ENCODE measurements around the gene DLL4. TPM values are rescaled to one million over a fixed set of nuclear protein-coding genes. Genes with fewer than 3 reads are reported as not detected.

The DLL4 gene
- total RNA-seq, 1 donor from 2014 or later = 6.5 TPM

DNA sequence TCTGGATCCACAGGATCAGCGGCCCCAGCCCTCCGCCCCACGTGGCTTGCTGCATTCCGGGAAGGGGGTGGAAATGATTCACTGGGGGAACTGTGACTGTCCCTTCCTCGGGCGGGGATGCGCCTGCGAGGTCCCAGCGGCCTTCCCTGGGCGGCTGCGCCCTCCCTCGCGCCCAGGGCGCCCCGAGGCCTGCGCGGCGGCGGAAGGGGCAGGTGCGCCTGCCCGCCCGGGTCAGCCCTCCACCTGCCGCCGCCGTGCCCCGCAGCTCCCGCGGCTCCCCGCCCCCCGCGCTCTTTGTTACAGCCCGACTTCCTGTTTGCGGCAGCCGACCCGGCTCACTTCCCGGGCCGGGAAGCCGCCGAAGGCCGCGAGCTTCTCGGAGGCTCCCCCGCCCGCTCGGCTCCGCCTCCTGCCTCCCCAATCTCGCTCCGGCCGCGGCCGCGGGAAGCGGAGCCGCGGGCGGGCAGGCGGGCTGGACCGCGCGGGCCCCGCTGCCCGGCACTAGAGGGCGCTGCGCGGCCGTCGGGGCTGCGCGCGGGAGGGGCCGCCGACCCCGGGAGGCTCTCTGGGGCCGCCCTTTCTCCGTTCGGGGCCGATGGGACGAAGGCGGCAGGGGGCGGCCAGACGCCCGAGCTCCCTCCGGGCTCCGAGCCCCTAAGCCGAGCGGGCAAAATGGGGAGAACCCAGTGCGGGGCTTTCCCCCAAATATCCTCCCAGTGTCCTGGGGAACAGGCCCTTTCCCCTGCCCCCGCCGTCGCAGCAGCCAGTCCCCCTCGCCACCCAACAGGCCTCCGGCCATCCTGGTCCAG lies 12.6 kb downstream of the DLL4 start:
- H3K36me3 Mint-ChIP-seq (ENCODE audit: insufficient read depth) = no peaks in the 10 kb centered on the region
- DNase-seq (ENCODE audit: low spot score, unreplicated experiment) = peak; percentile 69
- no peaks in the 10 kb centered on the region for H3K9me3 Mint-ChIP-seq (ENCODE audit: low read depth)
- H3K27me3 Mint-ChIP-seq = peaks cover 49% of the 10 kb centered on the region
- peak overlapping the region; percentile 87 for H3K27ac Mint-ChIP-seq
- H3K4me1 Mint-ChIP-seq (ENCODE audit: low read depth) = peaks cover 18% of the 10 kb centered on the region
- peak overlapping the region; percentile 64 for H3K4me3 Mint-ChIP-seq (ENCODE audit: low read depth)
- TF ChIP-seq CTCF (IDR thresholded peaks at IDR 0.05; ENCODE audit: unreplicated experiment) = peak; percentile 72

- no peak for TF ChIP-seq CTCF (IDR thresholded peaks at IDR 0.05; ENCODE audit: unreplicated experiment)
- Mint-ChIP-seq H3K4me1 (ENCODE audit: low read depth) (peaks cover 14% of the 10 kb centered on the region), H3K4me3 (ENCODE audit: low read depth) (peak overlapping the region; percentile 64), H3K9me3 (ENCODE audit: low read depth) (no peaks in the 10 kb centered on the region), H3K36me3 (ENCODE audit: insufficient read depth) (no peaks in the 10 kb centered on the region), H3K27me3 (peaks cover 47% of the 10 kb centered on the region), H3K27ac (peak overlapping the region; percentile 56)
- no peak for DNase-seq (ENCODE audit: low spot score, unreplicated experiment)
Measured at GRCh38 chr15:40942337-40942854, 13.3 kb downstream of the DLL4 start.

GRCh38 chr15:40942878-40943277 lies 13.7 kb downstream of the DLL4 start:
- no peaks in the 10 kb centered on the region for H3K9me3 Mint-ChIP-seq (ENCODE audit: low read depth)
- H3K27ac Mint-ChIP-seq = no peak overlapping the region
- H3K4me1 Mint-ChIP-seq (ENCODE audit: low read depth) = peaks cover 14% of the 10 kb centered on the region
- H3K36me3 Mint-ChIP-seq (ENCODE audit: insufficient read depth) = no peaks in the 10 kb centered on the region
- peaks cover 52% of the 10 kb centered on the region for H3K27me3 Mint-ChIP-seq
- TF ChIP-seq CTCF (IDR thresholded peaks at IDR 0.05; ENCODE audit: unreplicated experiment) = no peak
- no peak for DNase-seq (ENCODE audit: low spot score, unreplicated experiment)
- no peak overlapping the region for H3K4me3 Mint-ChIP-seq (ENCODE audit: low read depth)

- Mint-ChIP-seq H3K27me3 (peaks cover 62% of the 10 kb centered on the region), H3K9me3 (ENCODE audit: low read depth) (no peaks in the 10 kb centered on the region)
Measured at GRCh38 chr15:40943764-40944365, 14.7 kb downstream of the DLL4 start.

More at GRCh38 chr15:40943764-40944365, 14.7 kb downstream of the DLL4 start:
- H3K36me3 Mint-ChIP-seq (ENCODE audit: insufficient read depth) = no peaks in the 10 kb centered on the region
- H3K4me1 Mint-ChIP-seq (ENCODE audit: low read depth) = peaks cover 14% of the 10 kb centered on the region
- no peak overlapping the region for H3K27ac Mint-ChIP-seq
- TF ChIP-seq CTCF (IDR thresholded peaks at IDR 0.05; ENCODE audit: unreplicated experiment) = no peak
- no peak overlapping the region for H3K4me3 Mint-ChIP-seq (ENCODE audit: low read depth)
- no peak for DNase-seq (ENCODE audit: low spot score, unreplicated experiment)

Data from progenitor cell of endocrine pancreas (in vitro differentiated cells).